OCI-LY1 (cell line): ENCODE data around the gene PTGDR.

Experiments used
- H2AFZ ChIP-seq: fragments of 200-600 bp; sonication (generic), shearing (Covaris generic); 2 replicates; pipeline ENCODE4 v1.6.0; 2014; ENCODE audit warnings: antibody characterized with exemption, mild to moderate bottlenecking, low read length
- H3F3A ChIP-seq: fragments of 200-600 bp; sonication (generic), shearing (Covaris generic); 2 replicates; pipeline ENCODE4 v1.6.0; 2014; ENCODE audit warnings: mild to moderate bottlenecking, antibody characterized with exemption, low read length, moderate library complexity; ENCODE audit not compliant: insufficient read depth
- H3K27ac ChIP-seq: fragments of 200-600 bp; sonication (generic); 2 replicates; pipeline ENCODE4 v1.5.1; 2014; ENCODE audit warnings: low read length, mixed run types, mild to moderate bottlenecking, low read depth; ENCODE audit not compliant: poor library complexity, severe bottlenecking
- H3K27me3 ChIP-seq: fragments of 200-600 bp; sonication (generic); 2 replicates; pipeline ENCODE4 v1.6.0; 2014; ENCODE audit warnings: antibody characterized with exemption, mild to moderate bottlenecking, low read length, moderate library complexity; ENCODE audit not compliant: insufficient read depth
- H3K36me3 ChIP-seq: fragments of 200-600 bp; sonication (generic); 2 replicates; pipeline ENCODE4 v1.6.1; 2014; ENCODE audit warnings: mild to moderate bottlenecking, antibody characterized with exemption, low read length, moderate library complexity, mixed read lengths; ENCODE audit not compliant: insufficient read depth
- H3K4me1 ChIP-seq: fragments of 200-600 bp; sonication (generic); 2 replicates; pipeline ENCODE4 v1.5.1; 2014; ENCODE audit warnings: mild to moderate bottlenecking, low read length, moderate library complexity; ENCODE audit not compliant: insufficient read depth, severe bottlenecking
- H3K4me2 ChIP-seq: fragments of 200-600 bp; sonication (generic), shearing (Covaris generic); 2 replicates; pipeline ENCODE4 v1.6.1; 2014; ENCODE audit warnings: low read length
- H3K4me3 ChIP-seq: fragments of 200-600 bp; sonication (generic); 2 replicates; pipeline ENCODE4 v1.5.1; 2014; ENCODE audit warnings: low read length, low read depth, mild to moderate bottlenecking, mixed read lengths; ENCODE audit not compliant: poor library complexity, severe bottlenecking
- H3K79me2 ChIP-seq: fragments of 200-600 bp; shearing (Covaris generic); 2 replicates; pipeline ENCODE4 v1.6.1; 2016; ENCODE audit warnings: mixed run types, low read length, mixed read lengths; ENCODE audit not compliant: insufficient read depth
- H3K9ac ChIP-seq: fragments of 200-600 bp; sonication (generic), shearing (Covaris generic); 2 replicates; pipeline ENCODE4 v1.6.1; 2014; ENCODE audit warnings: mild to moderate bottlenecking, low read length, mixed read lengths
- H3K9me2 ChIP-seq: fragments of 200-600 bp; sonication (generic), shearing (Covaris generic); 2 replicates; pipeline ENCODE4 v1.6.1; 2014; ENCODE audit warnings: low read depth, mild to moderate bottlenecking, low read length, mixed read lengths
- H3K9me3 ChIP-seq: fragments of 200-600 bp; shearing (Covaris generic); 2 replicates; pipeline ENCODE4 v1.6.1; 2014; ENCODE audit warnings: low read length, mixed read lengths
- H4K20me1 ChIP-seq: fragments of 200-600 bp; sonication (generic), shearing (Covaris generic); 2 replicates; pipeline ENCODE4 v1.6.0; 2016; ENCODE audit warnings: mild to moderate bottlenecking, low read length; ENCODE audit not compliant: insufficient read depth
- EZH2 ChIP-seq: fragments of 200-600 bp; sonication (generic), shearing (Covaris generic); IDR thresholded peaks from 2 replicates; pipeline ENCODE4 v1.8.0; 2017; ENCODE audit warnings: borderline replicate concordance, mixed run types, mild to moderate bottlenecking, antibody characterized with exemption, low read length, moderate library complexity, mixed read lengths
- TF ChIP-seq, protein P1 (sequence below): fragments of 200-600 bp; sonication (generic), shearing (Covaris generic); IDR thresholded peaks from 2 replicates; pipeline ENCODE4 v1.5.1; 2017; ENCODE audit warnings: mild to moderate bottlenecking, antibody characterized with exemption, low read length, moderate library complexity, mixed read lengths

The PTGDR gene

DNA sequence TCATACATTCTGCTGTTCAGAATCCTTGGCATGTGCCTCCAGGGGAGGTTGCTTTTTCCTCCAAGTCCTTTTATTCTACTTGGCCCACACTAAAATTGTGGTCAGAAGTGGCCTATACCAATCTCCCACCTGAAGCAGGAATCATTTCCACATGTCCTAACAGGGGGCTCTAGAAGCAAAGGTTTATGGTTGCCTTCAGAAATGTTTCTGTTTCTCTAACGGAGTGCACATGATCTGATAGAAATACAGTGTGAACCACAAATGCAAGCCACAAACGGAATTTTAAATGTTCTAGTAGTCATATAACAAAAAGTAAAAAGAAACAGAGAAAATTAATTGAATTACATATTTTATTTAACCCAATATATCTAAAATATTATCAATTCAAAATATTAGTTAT is 50.6 kb downstream of the PTGDR start:
- Histone ChIP-seq H3K27ac (no peak overlapping the region), H3K36me3 (no peaks in the 10 kb centered on the region), H3F3A (no peaks in the 10 kb centered on the region), H3K9me2 (no peaks in the 10 kb centered on the region), H3K4me2 (no peak overlapping the region), H3K9ac (no peak overlapping the region), H2AFZ (no peak overlapping the region), H3K4me1 (no peaks in the 10 kb centered on the region), H3K4me3 (no peak overlapping the region), H4K20me1 (no peaks in the 10 kb centered on the region), H3K27me3 (no peaks in the 10 kb centered on the region), H3K9me3 (no peaks in the 10 kb centered on the region), H3K79me2 (no peaks in the 10 kb centered on the region)
- no peak for TF ChIP-seq EZH2
- TF ChIP-seq, protein P1, sequence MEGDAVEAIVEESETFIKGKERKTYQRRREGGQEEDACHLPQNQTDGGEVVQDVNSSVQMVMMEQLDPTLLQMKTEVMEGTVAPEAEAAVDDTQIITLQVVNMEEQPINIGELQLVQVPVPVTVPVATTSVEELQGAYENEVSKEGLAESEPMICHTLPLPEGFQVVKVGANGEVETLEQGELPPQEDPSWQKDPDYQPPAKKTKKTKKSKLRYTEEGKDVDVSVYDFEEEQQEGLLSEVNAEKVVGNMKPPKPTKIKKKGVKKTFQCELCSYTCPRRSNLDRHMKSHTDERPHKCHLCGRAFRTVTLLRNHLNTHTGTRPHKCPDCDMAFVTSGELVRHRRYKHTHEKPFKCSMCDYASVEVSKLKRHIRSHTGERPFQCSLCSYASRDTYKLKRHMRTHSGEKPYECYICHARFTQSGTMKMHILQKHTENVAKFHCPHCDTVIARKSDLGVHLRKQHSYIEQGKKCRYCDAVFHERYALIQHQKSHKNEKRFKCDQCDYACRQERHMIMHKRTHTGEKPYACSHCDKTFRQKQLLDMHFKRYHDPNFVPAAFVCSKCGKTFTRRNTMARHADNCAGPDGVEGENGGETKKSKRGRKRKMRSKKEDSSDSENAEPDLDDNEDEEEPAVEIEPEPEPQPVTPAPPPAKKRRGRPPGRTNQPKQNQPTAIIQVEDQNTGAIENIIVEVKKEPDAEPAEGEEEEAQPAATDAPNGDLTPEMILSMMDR, result no peak

GRCh38 chr14:52318826-52319645 is 51.5 kb downstream of the PTGDR start:
- Histone ChIP-seq H3K27me3 (no peaks in the 10 kb centered on the region), H3K4me2 (no peak overlapping the region), H3K9ac (no peak overlapping the region), H4K20me1 (no peaks in the 10 kb centered on the region), H3K9me2 (no peaks in the 10 kb centered on the region), H2AFZ (no peak overlapping the region), H3F3A (no peaks in the 10 kb centered on the region), H3K9me3 (peaks cover 4% of the 10 kb centered on the region; the same call in 1 of the 2 replicates), H3K4me3 (no peak overlapping the region), H3K4me1 (no peaks in the 10 kb centered on the region), H3K27ac (no peak overlapping the region), H3K79me2 (no peaks in the 10 kb centered on the region), H3K36me3 (no peaks in the 10 kb centered on the region)
- TF ChIP-seq EZH2, result no peak
- TF ChIP-seq, protein P1, result no peak

DNA sequence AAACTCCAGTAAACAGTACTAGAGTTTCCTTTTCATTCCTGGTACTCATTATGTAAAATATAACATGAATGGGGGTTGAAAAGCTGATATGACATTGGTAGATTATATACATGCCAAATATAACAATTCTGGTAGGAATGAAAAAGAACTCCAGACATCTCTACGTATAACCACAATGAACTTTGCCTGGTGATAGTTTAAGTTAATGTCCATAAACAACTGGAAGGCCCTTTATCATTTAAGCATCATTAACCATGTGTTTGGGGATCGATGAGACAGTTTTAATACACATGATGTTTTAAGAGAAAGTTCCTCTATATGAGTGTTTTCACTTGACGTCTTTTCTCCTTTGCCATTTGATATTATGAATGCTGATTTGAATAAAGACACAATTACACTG is 52.4 kb downstream of the PTGDR start:
- Histone ChIP-seq H3K79me2 (no peaks in the 10 kb centered on the region), H2AFZ (no peak overlapping the region), H3K36me3 (no peaks in the 10 kb centered on the region), H3K27me3 (no peaks in the 10 kb centered on the region), H3K4me3 (no peak overlapping the region), H3K4me1 (no peaks in the 10 kb centered on the region), H3K9me3 (peaks cover 4% of the 10 kb centered on the region; the same call in 1 of the 2 replicates), H3F3A (no peaks in the 10 kb centered on the region), H4K20me1 (no peaks in the 10 kb centered on the region), H3K9ac (no peak overlapping the region), H3K27ac (no peak overlapping the region), H3K4me2 (no peak overlapping the region), H3K9me2 (no peaks in the 10 kb centered on the region)
- no peak for TF ChIP-seq EZH2
- TF ChIP-seq, protein P1, result no peak
